ENCODE results near the gene AGO3.
A peak's percentile ranks its signal among the peaks of the same experiment; 100 is the strongest.

The AGO3 gene

DNA sequence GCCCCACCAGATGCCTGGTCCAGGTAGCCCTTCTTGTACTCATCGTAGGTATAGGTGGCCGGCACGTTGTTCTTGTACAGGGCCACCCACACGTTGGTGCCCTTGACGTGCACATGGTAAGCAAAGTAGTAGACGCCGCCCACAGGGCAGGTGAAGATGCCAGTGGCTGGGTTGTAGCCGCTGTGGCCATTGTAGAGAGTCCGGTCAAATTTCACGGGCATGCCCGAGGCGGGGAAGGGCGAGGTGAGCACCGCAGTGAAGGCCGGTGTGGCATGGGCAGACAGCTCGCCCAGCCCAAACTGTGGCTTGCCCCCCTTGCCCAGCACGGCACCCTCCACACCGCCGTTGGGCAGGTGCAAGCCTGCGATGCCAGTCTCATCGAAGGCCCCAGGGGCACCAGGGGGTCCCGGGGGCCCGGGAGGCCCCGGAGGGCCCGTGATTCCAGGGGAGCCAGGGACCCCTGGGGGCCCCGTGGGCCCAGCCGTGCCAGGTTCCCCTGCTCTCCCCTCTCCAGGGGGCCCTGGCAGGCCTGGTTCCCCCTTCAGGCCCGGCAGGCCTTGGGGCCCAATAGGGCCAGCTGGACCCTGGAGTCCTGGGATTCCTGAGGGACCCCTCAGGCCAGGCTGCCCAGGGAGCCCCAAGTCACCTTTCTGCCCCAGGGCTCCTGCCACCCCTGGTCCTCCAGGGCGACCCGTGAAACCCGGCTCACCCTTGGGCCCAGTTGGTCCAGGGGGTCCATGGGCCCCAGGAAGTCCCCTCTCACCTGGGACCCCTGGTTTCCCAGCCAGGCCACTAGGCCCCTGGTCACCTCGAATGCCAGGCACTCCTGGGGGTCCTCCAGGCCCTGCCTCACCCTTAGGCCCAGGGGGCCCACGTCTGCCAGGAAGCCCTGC lies 167.0 kb downstream of the AGO3 start:
- no peak for DNase-seq (ENCODE audit: low spot score)
- no peak for TF ChIP-seq CTCF (IDR thresholded peaks at IDR 0.05; ENCODE audit: extremely low read depth, missing control alignments)

GRCh38 chr1:36098650-36099365 lies 167.9 kb downstream of the AGO3 start:
- no peak for DNase-seq (ENCODE audit: low spot score)
- TF ChIP-seq CTCF (IDR thresholded peaks at IDR 0.05; ENCODE audit: extremely low read depth, missing control alignments) = no peak

GRCh38 chr1:36099681-36100341 lies 168.9 kb downstream of the AGO3 start:
- TF ChIP-seq CTCF (IDR thresholded peaks at IDR 0.05; ENCODE audit: extremely low read depth, missing control alignments) = peak; percentile 87
- DNase-seq (ENCODE audit: low spot score) = peak; percentile 93

DNA sequence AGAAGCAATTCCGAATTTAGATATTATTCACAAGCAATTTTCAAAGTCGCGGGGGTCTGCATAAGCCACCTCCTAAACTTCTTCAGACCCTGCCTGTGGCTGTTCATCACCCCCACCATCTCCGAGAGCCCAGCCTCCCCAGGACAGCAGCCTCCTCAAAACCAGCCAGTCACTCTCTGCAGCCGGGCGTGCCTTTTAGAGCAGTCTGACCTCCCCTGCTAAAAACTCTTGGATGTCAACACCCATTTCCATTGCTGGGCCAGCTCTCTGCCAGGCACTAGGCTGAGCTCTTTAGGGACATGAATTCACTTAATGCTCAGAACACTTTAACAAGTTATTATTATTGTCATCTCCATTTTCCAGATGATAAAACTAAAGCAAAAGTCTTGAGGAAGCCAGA lies 169.5 kb downstream of the AGO3 start:
- DNase-seq (ENCODE audit: low spot score) = no peak
- no peak for TF ChIP-seq CTCF (IDR thresholded peaks at IDR 0.05; ENCODE audit: extremely low read depth, missing control alignments)

DNA sequence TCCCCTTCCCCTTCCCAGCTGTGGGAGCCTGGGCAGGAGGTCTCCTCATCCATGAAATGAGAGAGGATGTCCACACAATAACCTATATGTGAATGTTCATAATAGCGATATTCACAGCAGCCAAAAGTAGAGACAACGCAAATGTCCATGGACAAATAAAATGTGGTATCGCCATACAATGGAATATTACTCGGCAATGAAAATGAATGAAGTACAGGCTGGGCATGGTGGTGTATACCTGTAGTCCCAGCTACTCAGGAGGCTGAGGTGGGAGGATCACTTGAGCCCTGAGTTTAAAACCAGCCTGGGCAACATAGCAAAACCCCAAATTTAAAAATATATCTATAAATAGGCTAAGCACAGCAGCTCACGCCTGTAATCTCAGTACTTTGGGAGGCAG lies 170.6 kb downstream of the AGO3 start:
- no peak for TF ChIP-seq CTCF (IDR thresholded peaks at IDR 0.05; ENCODE audit: extremely low read depth, missing control alignments)

DNA sequence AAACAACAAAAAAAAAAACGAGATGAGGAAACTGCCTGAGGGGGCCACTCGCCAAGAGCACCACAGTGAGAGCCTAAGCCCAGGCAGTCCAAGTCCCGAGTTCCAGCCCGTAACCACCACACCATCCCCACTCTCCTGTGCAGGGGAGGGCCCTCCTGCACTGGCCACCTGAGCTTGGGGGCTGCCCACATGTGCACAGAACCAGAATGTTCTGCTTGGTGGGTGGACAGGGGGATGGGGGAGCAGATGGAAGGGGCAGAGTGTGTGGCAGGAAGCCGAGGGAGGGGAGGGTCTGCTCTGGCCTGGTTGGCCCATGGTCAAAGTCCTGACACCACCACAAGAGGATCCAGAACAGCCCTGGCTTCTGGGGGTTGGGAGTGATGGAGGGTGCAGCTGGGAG lies 175.4 kb downstream of the AGO3 start:
- no peak for TF ChIP-seq CTCF (IDR thresholded peaks at IDR 0.05; ENCODE audit: extremely low read depth, missing control alignments)
- no peak for DNase-seq (ENCODE audit: low spot score)

More for the DNA sequence above, 170.6 kb downstream of the AGO3 start:
- DNase-seq (ENCODE audit: low spot score) = no peak

DNA sequence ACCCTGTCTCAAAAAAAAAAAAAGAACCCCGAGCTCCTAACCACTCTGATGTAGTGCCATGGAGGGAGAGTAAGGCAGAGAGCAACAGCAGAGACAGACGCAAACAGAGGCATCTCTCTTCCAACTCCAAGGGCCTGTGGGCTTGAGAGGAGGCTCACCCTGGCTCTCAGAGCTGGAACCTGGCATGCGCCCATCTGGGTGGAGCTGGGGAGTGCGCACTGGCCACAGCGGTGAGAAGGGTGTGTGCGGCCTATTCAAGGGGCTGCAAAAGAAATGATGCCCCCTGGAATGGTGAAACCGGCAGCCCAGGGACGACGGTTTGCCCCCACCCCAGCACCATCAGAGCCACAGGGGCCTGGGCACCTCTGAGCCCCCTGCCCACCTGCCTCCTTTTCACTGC lies 176.5 kb downstream of the AGO3 start:
- no peak for DNase-seq (ENCODE audit: low spot score)
- TF ChIP-seq CTCF (IDR thresholded peaks at IDR 0.05; ENCODE audit: extremely low read depth, missing control alignments) = no peak

All from GM20000 (cell line).